GM23338 (cell line): ENCODE data around the gene BCAR3. TPM values are rescaled to one million over a fixed set of nuclear protein-coding genes. Genes with fewer than 3 reads are reported as not detected.

ENCODE experiments used
- ATAC-seq: fragments of 200-7000 bp; cut with Tn5 transposase; 3 replicates; pipeline ENCODE4 v1.9.1; 2020
- DNase-seq: peaks from one replicate; pipeline ENCODE4 v3.0.0-alpha.2; 2015; ENCODE audit warnings: low spot score
- H2AFZ ChIP-seq: fragments of 200-600 bp; sonication (generic); 2 replicates; pipeline ENCODE4 v1.8.0; 2016; ENCODE audit warnings: antibody characterized with exemption, mild to moderate bottlenecking, moderate library complexity
- H3F3A ChIP-seq: fragments of 200-600 bp; sonication (generic); replicated peaks from 2 replicates; pipeline ENCODE4 v1.8.0; 2017; ENCODE audit warnings: antibody characterized with exemption, mixed run types, low read depth
- H3K27ac ChIP-seq: fragments of 200-600 bp; sonication (generic); 2 replicates; pipeline ENCODE4 v1.6.1; 2016; ENCODE audit warnings: low read depth
- H3K27me3 ChIP-seq: fragments of 200-600 bp; sonication (generic); 2 replicates; pipeline ENCODE4 v1.8.0; 2016; ENCODE audit warnings: mild to moderate bottlenecking, mixed run types, moderate library complexity; ENCODE audit not compliant: insufficient read depth
- H3K36me3 ChIP-seq: fragments of 200-600 bp; sonication (generic); 2 replicates; pipeline ENCODE4 v1.8.0; 2016; ENCODE audit warnings: mild to moderate bottlenecking; ENCODE audit not compliant: insufficient read depth
- H3K4me1 ChIP-seq: fragments of 200-600 bp; sonication (generic); 2 replicates; pipeline ENCODE4 v1.8.0; 2016; ENCODE audit warnings: mild to moderate bottlenecking, moderate library complexity; ENCODE audit not compliant: insufficient read depth
- H3K4me2 ChIP-seq: fragments of 200-600 bp; sonication (generic); 2 replicates; pipeline ENCODE4 v1.7.1; 2017; ENCODE audit warnings: mixed run types
- H3K4me3 ChIP-seq: fragments of 200-600 bp; sonication (generic); 2 replicates; pipeline ENCODE4 v1.6.1; 2016; ENCODE audit warnings: mixed run types
- H3K79me2 ChIP-seq: fragments of 200-600 bp; sonication (generic); replicated peaks from 2 replicates; pipeline ENCODE4 v1.8.0; 2017; ENCODE audit warnings: mild to moderate bottlenecking; ENCODE audit not compliant: insufficient read depth
- H3K9me2 ChIP-seq: fragments of 200-600 bp; sonication (generic); 2 replicates; pipeline ENCODE4 v1.8.0; 2017; ENCODE audit not compliant: insufficient read depth
- H4K20me1 ChIP-seq: fragments of 200-600 bp; sonication (generic); replicated peaks from 2 replicates; pipeline ENCODE4 v1.8.0; 2017; ENCODE audit warnings: mild to moderate bottlenecking; ENCODE audit not compliant: insufficient read depth
- H3K27ac Mint-ChIP-seq: 2 replicates; pipeline ENCODE4 v1.8.0; 2020; ENCODE audit warnings: inconsistent platforms, mild to moderate bottlenecking, moderate library complexity, mixed read lengths
- H3K27me3 Mint-ChIP-seq: 3 replicates; pipeline ENCODE4 v1.8.0; 2022; ENCODE audit warnings: low read depth, mild to moderate bottlenecking, moderate library complexity, mixed read lengths, inconsistent platforms; ENCODE audit not compliant: insufficient read depth, poor library complexity
- H3K36me3 Mint-ChIP-seq: 3 replicates; pipeline ENCODE4 v1.8.0; 2021; ENCODE audit warnings: low read depth, mild to moderate bottlenecking, inconsistent platforms, moderate library complexity, mixed read lengths
- H3K4me1 Mint-ChIP-seq: 3 replicates; pipeline ENCODE4 v1.8.0; 2020; ENCODE audit warnings: mild to moderate bottlenecking, inconsistent platforms, mixed read lengths
- H3K4me3 Mint-ChIP-seq: 3 replicates; pipeline ENCODE4 v1.8.0; 2021; ENCODE audit warnings: moderate library complexity, mild to moderate bottlenecking, inconsistent platforms, mixed read lengths
- H3K9me3 Mint-ChIP-seq: 3 replicates; pipeline ENCODE4 v1.8.0; 2020; ENCODE audit warnings: moderate library complexity, mild to moderate bottlenecking, inconsistent platforms, mixed read lengths
- CREB1 ChIP-seq: fragments of 250-450 bp; sonication (Bioruptor Pico); IDR thresholded peaks from 2 replicates; pipeline ENCODE4 v1.5.0; 2020; ENCODE audit warnings: low read depth, mild to moderate bottlenecking, moderate library complexity
- EZH2phosphoT487 ChIP-seq: fragments of 200-600 bp; sonication (generic); IDR thresholded peaks from one replicate; pipeline ENCODE4 v1.8.1; 2018; ENCODE audit warnings: antibody characterized with exemption; ENCODE audit not compliant: unreplicated experiment
- JUNB ChIP-seq: IDR thresholded peaks from one replicate; pipeline ENCODE4 v1.6.1; 2016; ENCODE audit warnings: antibody characterized with exemption; ENCODE audit not compliant: unreplicated experiment
- STAT1 ChIP-seq: IDR thresholded peaks from one replicate; pipeline ENCODE4 v1.6.1; 2016; ENCODE audit warnings: antibody characterized with exemption; ENCODE audit not compliant: unreplicated experiment
- ZNF114 ChIP-seq: fragments of 250-450 bp; sonication (Bioruptor Pico); IDR thresholded peaks from 2 replicates; pipeline ENCODE4 v1.5.0; 2020; ENCODE audit warnings: mild to moderate bottlenecking, moderate library complexity
- ZNF331 ChIP-seq: fragments of 250-450 bp; sonication (Bioruptor Pico); IDR thresholded peaks from 2 replicates; pipeline ENCODE4 v1.5.0; 2020; ENCODE audit warnings: low read depth, mild to moderate bottlenecking, moderate library complexity
- ZNF462 ChIP-seq: fragments of 250-450 bp; sonication (Bioruptor Pico); IDR thresholded peaks from 2 replicates; pipeline ENCODE4 v1.5.0; 2020; ENCODE audit warnings: mild to moderate bottlenecking, moderate library complexity
- polyA plus RNA-seq: library from polyadenylated mRNA; unstranded; fragments of >200 nt; fragmentation: Nextera tagmentation; extraction: Ambion mirVana; gene quantifications from 2 replicates; pipeline ENCODE4 v1.2.1, GENCODE V29; 2016
- total RNA-seq: library from RNA; depleted of rRNA; stranded (reverse); fragments of >200 nt; shearing (Covaris generic); gene quantifications from 2 replicates; pipeline ENCODE4 v1.2.3, GENCODE V29; 2014

Gene BCAR3
- total and polyA plus RNA-seq, 2 experiments from 2014 or later, result 5.5 to 9.7 TPM

- Histone ChIP-seq H3K4me2 (no peak overlapping the region), H3K27me3 (no peaks in the 10 kb centered on the region), H3K4me3 (no peak overlapping the region), H4K20me1 (no peaks in the 10 kb centered on the region), H3K4me1 (peaks cover 15% of the 10 kb centered on the region; the same call in 1 of the 2 replicates), H3F3A (no peaks in the 10 kb centered on the region), H3K9me2 (no peaks in the 10 kb centered on the region), H3K36me3 (no peaks in the 10 kb centered on the region), H2AFZ (no peak overlapping the region), H3K27ac (no peak overlapping the region), H3K79me2 (no peaks in the 10 kb centered on the region)
- TF ChIP-seq ZNF114 (CRISPR knock-in tag), result no peak
- no peak for TF ChIP-seq JUNB
- TF ChIP-seq ZNF331 (CRISPR knock-in tag), result no peak
- no peak for TF ChIP-seq ZNF462 (CRISPR knock-in tag)
- TF ChIP-seq STAT1, result no peak
- Mint-ChIP-seq H3K4me1 (peaks cover 26% of the 10 kb centered on the region), H3K4me3 (no peak overlapping the region), H3K9me3 (no peaks in the 10 kb centered on the region), H3K27me3 (peaks cover 9% of the 10 kb centered on the region), H3K36me3 (no peaks in the 10 kb centered on the region), H3K27ac (no peak overlapping the region)
- peak; percentile 20 for DNase-seq
- ATAC-seq, result peak; percentile 67
Observed at GRCh38 chr1:93690921-93691789, 9.5 kb upstream of the BCAR3 start.

DNA sequence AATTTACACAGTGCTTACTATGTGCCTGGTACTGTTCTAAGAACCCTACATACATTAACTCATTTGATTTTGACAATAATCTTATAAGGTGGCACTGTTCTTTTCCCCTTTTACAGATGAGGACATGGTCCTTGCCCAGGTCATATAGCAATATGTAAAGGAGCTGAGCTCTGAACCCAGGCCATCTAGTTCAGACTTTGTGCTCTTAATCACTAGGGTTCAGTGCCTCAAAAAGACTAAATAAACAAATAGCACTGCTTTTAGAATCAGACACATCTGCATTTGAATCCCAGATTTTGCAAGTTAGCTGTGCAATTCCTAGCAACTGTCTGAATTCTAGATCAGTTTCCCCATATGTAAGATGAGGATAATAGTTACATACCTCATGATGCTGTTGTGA is 8.7 kb upstream of the BCAR3 start:
- ATAC-seq (no peak), DNase-seq (no peak)
- Mint-ChIP-seq H3K27ac (no peak overlapping the region), H3K9me3 (no peaks in the 10 kb centered on the region), H3K36me3 (no peaks in the 10 kb centered on the region), H3K4me1 (peaks cover 26% of the 10 kb centered on the region), H3K27me3 (peaks cover 9% of the 10 kb centered on the region), H3K4me3 (no peak overlapping the region)
- Histone ChIP-seq H3K79me2 (no peaks in the 10 kb centered on the region), H3K4me1 (peaks cover 15% of the 10 kb centered on the region; the same call in 1 of the 2 replicates), H4K20me1 (no peaks in the 10 kb centered on the region), H3K27me3 (no peaks in the 10 kb centered on the region), H2AFZ (no peak overlapping the region), H3K4me3 (no peak overlapping the region), H3K36me3 (no peaks in the 10 kb centered on the region), H3K27ac (no peak overlapping the region), H3F3A (no peaks in the 10 kb centered on the region), H3K9me2 (no peaks in the 10 kb centered on the region), H3K4me2 (no peak overlapping the region; the same call in 1 of the 2 replicates)
- TF ChIP-seq JUNB (no peak), STAT1 (no peak), ZNF331 (CRISPR knock-in tag) (no peak), EZH2phosphoT487 (no peak), CREB1 (CRISPR knock-in tag) (no peak)
